Mesothelial cell of epicardium (in vitro differentiated cells): Measurements from ENCODE around the gene KDM4D. TPM values are rescaled to one million over a fixed set of nuclear protein-coding genes. Genes with fewer than 3 reads are reported as not detected.
"Not testable (repeated sequence)": the region's sequence is repeated elsewhere in the genome, so short reads cannot be mapped to it uniquely, and the experiment has no call there.

Source experiments
- DNase-seq, 2 experiments: peaks; one replicate each; pipeline ENCODE4 v3.0.0; 2021; ENCODE audit warnings: low spot score in 2 of 2; ENCODE audit not compliant: unreplicated experiment in 2 of 2
- H3K27ac Mint-ChIP-seq: 2 replicates; pipeline ENCODE4 v1.8.0; 2021; ENCODE audit warnings: mixed read lengths
- H3K27me3 Mint-ChIP-seq: 2 replicates; pipeline ENCODE4 v1.8.0; 2021; ENCODE audit warnings: low read depth, mixed read lengths
- H3K36me3 Mint-ChIP-seq: 2 replicates; pipeline ENCODE4 v1.8.0; 2021; ENCODE audit warnings: mixed read lengths
- H3K4me1 Mint-ChIP-seq: 2 replicates; pipeline ENCODE4 v1.8.0; 2021; ENCODE audit warnings: mixed read lengths
- H3K4me3 Mint-ChIP-seq: 2 replicates; pipeline ENCODE4 v1.8.0; 2021; ENCODE audit warnings: mild to moderate bottlenecking, moderate library complexity, mixed read lengths
- H3K9me3 Mint-ChIP-seq: 2 replicates; pipeline ENCODE4 v1.8.0; 2021; ENCODE audit warnings: mixed read lengths
- total RNA-seq: library from RNA; stranded (reverse); gene quantifications from 3 replicates; pipeline ENCODE4 v1.2.1, GENCODE V29; 2021
- TF ChIP-seq, protein P1 (sequence below): fragments of 200-600 bp; sonication (generic); IDR thresholded peaks from one replicate; pipeline ENCODE4 v1.5.0; 2021; ENCODE audit warnings: antibody characterized with exemption; ENCODE audit not compliant: unreplicated experiment

Gene KDM4D
- total RNA-seq, 1 donor from 2014 or later = 2.0 TPM

DNA sequence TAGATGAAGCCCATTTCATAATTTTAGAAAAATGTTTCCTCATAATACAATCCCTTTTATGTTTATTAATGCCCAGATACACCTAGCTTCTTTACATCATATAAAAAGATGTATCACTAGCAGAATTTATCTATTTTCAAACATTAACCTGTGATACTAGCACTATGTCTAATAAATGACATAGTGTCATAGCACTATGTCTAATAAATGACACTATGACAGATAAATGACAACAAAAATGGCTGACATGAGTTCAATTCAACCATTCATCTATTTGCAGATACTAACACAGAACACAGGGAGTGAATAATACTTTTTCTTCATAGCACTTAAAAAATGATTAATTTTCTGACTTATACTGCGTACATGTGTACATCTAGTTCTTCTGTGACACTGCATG, 32.1 kb downstream of the KDM4D start:
- Mint-ChIP-seq H3K4me1 (no peaks in the 10 kb centered on the region), H3K27ac (no peak overlapping the region), H3K27me3 (peaks cover 36% of the 10 kb centered on the region), H3K36me3 (no peaks in the 10 kb centered on the region), H3K4me3 (no peak overlapping the region), H3K9me3 (peaks cover 15% of the 10 kb centered on the region)
- TF ChIP-seq, protein P1, sequence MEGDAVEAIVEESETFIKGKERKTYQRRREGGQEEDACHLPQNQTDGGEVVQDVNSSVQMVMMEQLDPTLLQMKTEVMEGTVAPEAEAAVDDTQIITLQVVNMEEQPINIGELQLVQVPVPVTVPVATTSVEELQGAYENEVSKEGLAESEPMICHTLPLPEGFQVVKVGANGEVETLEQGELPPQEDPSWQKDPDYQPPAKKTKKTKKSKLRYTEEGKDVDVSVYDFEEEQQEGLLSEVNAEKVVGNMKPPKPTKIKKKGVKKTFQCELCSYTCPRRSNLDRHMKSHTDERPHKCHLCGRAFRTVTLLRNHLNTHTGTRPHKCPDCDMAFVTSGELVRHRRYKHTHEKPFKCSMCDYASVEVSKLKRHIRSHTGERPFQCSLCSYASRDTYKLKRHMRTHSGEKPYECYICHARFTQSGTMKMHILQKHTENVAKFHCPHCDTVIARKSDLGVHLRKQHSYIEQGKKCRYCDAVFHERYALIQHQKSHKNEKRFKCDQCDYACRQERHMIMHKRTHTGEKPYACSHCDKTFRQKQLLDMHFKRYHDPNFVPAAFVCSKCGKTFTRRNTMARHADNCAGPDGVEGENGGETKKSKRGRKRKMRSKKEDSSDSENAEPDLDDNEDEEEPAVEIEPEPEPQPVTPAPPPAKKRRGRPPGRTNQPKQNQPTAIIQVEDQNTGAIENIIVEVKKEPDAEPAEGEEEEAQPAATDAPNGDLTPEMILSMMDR = no peak
- DNase-seq = no peak

DNA sequence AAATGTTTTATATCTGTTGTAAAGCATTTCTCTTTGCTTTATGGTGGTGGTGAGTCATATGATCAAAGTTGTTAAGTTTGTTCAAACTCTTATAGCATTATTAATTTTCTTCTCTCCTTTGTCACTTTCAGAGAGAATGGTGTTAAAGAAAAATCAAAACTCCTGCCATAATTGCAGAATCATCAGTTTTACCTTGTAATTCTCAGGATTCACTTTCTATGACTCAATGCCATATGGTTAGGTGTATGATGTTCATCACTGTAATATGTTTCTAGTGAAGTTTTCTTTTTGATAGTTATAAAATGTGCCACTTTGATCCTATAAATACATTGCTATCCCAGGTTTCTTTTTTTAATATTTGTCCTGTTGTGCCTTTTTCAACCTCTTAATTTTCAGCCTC, 37.9 kb downstream of the KDM4D start:
- H3K36me3 Mint-ChIP-seq = no peaks in the 10 kb centered on the region
- H3K27ac Mint-ChIP-seq = no peak overlapping the region
- TF ChIP-seq, protein P1 = no peak
- no peak overlapping the region for H3K4me3 Mint-ChIP-seq
- H3K4me1 Mint-ChIP-seq = peaks cover 4% of the 10 kb centered on the region
- no peak for DNase-seq
- H3K27me3 Mint-ChIP-seq = peaks cover 31% of the 10 kb centered on the region
- peaks cover 13% of the 10 kb centered on the region for H3K9me3 Mint-ChIP-seq

DNA sequence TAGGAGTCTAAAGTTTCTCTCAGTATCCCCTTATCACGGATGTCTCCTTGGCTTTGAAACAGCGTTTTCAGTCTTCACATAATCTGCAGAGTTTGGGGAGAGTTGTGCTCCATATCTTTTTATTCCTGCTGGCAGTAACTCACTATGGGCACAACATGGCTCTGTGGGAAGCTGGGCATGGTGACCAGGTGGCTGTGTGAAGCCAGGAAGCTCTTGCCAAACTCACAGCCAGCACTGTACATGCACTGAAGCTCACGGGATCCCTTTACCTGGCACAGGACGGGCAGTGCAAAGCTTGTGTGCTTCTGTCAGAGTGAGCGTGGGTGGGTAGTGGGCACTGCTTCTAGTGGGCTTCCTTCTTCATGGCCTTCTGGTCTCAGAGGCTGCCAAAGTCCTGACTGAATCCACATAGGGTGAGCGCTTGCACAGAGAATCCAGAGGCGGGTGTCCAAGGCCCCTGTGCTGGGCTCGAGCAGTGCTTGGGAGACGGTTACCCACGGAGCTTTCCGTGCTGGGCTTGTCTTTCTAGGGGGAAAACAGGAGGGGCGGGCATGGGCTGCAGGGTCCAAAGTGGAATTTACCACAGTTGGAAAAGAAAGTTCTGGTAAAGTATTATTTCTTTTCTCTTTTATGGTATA, 40.8 kb downstream of the KDM4D start:
- no peak for DNase-seq
- H3K4me1 Mint-ChIP-seq = peaks cover 6% of the 10 kb centered on the region
- H3K36me3 Mint-ChIP-seq = no peaks in the 10 kb centered on the region
- TF ChIP-seq, protein P1 = no peak
- no peaks in the 10 kb centered on the region for H3K9me3 Mint-ChIP-seq
- no peak overlapping the region for H3K27ac Mint-ChIP-seq
- peaks cover 14% of the 10 kb centered on the region for H3K27me3 Mint-ChIP-seq
- H3K4me3 Mint-ChIP-seq = no peak overlapping the region

DNA sequence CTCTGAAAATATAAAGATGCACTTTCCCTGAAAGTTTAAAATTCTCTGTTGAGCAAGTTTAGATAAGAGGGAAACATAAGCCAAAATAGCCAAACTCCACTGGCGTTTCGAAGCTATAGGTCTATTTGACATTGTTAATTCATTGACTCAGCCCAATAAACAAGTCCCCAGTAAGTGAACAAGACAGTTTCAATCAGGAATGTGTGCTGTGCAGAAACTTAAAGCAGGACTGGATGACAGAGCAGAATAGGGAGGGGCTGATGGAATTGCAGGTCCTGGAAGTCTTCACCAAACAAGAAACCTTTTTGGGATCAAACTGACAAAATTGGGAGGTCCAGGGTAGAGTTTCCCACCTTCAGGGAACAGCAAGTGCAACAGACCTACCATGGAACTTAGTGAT, 42.6 kb downstream of the KDM4D start:
- H3K4me3 Mint-ChIP-seq = no peak overlapping the region
- H3K36me3 Mint-ChIP-seq = no peaks in the 10 kb centered on the region
- H3K27ac Mint-ChIP-seq = peak overlapping the region; percentile 30
- H3K27me3 Mint-ChIP-seq = peaks cover 2% of the 10 kb centered on the region
- H3K9me3 Mint-ChIP-seq = no peaks in the 10 kb centered on the region
- no peak for DNase-seq
- H3K4me1 Mint-ChIP-seq = peaks cover 6% of the 10 kb centered on the region
- TF ChIP-seq, protein P1 = no peak

DNA sequence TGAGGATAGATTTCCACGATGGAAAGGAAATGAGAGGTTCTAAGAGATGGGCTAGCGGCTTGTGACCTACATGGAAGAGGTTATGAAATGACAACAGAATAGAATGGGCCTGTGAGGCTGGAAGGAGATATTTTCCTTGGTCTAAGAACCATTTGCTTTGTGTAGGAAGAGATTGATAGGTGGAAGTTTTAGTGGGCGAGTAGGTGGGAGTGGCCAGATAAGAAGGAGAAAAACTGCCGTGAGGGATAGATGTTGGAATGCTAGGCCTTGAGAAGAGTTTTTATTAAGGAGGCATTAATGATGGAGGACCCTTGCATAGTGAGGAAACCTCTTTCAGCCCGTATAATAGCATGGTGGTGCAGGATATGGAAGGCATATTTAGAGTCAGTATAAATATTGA, 48.0 kb downstream of the KDM4D start:
- H3K27ac Mint-ChIP-seq, H3K9me3 Mint-ChIP-seq: not testable (repeated sequence)

DNA sequence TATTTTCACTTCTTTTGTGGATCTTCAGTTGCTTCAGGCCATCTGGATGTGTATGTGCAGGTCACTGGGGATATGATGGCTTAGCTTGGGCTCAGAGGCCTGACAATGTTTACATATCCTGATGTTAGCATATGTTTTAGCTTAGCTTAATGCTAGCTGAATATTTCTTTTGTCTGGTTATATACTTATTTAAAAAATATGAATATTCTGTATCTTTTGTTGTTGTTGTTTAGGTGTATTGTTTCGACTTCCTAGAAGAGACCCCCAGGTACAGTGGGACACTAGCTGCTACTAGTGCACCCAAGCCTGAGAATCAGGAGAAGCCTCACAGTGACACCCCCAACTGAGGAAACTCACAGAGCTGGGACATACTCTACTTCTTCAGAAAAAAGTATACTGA, 51.4 kb downstream of the KDM4D start, which contains the start of gene KDM4E:
Gene KDM4E (plus strand): TSS at position 301 of the 400 bp plus-strand sequence. CDS start 300 bp downstream, outside the sequence.
- Mint-ChIP-seq H3K4me3 (no peak within 1 kb of the TSS), H3K4me1 (no peaks in the 10 kb centered on the region), H3K27ac (no peak within 1 kb of the TSS), H3K9me3 (no peaks in the 10 kb centered on the region), H3K27me3 (no peaks in the 10 kb centered on the region), H3K36me3 (no peaks in the 10 kb centered on the region)
- TF ChIP-seq, protein P1 = no peak
- DNase-seq = no peak

More for the DNA sequence above, 48.0 kb downstream of the KDM4D start:
- not testable (repeated sequence) for H3K4me1 Mint-ChIP-seq, DNase-seq, H3K4me3 Mint-ChIP-seq, H3K36me3 Mint-ChIP-seq, H3K27me3 Mint-ChIP-seq

DNA sequence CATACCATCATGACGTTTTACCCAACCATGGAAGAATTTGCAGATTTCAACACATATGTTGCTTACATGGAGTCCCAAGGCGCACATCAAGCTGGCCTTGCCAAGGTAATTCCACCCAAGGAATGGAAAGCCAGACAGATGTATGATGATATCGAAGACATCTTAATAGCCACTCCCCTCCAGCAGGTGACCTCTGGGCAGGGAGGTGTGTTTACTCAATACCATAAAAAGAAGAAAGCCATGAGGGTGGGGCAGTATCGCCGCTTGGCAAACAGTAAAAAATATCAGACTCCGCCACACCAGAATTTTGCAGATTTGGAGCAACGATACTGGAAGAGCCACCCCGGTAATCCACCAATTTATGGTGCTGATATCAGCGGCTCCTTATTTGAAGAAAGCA, 52.1 kb downstream of the KDM4D start:
- DNase-seq, H3K4me3 Mint-ChIP-seq, H3K36me3 Mint-ChIP-seq: not testable (repeated sequence)

More for the DNA sequence above, 52.1 kb downstream of the KDM4D start:
- not testable (repeated sequence) for H3K27me3 Mint-ChIP-seq, H3K9me3 Mint-ChIP-seq, H3K4me1 Mint-ChIP-seq, H3K27ac Mint-ChIP-seq
